ENCODE results near the gene CEP192. TPM values are rescaled to one million over a fixed set of nuclear protein-coding genes. Genes with fewer than 3 reads are reported as not detected.

CEP192 gene
- polyA plus RNA-seq, 1 donor (not counting 4 experiments of a cell fraction or from before 2014, with no cell fraction given), result 16.6 TPM

DNA sequence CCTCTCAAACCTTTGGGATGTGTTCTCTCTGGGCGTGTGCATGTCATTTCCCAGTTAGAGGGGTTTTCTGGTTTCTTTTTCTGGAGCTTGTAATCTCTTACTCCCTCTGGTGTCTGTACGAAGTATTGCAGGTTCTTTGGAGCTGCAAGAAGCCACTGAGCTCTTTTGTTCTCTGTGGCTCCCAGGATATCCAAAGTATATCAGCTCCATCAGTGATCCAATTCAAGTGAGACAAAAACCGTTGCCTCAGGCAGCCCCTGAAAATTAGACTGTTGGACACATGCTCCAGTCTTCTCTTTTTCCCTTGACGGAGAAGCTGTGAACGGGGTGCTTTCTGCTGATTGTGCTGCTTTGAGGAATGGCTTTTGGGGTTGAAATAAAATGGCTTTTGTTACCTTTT is 168.4 kb downstream of the CEP192 start:
- H3K27ac ChIP-seq (ENCODE audit: control insufficient read depth, insufficient read depth, low read length), result no peak overlapping the region
- no peak overlapping the region for H3K4me3 ChIP-seq (ENCODE audit: control insufficient read depth in 2 of 3, extremely low read depth in 1 of 3, insufficient read depth in 2 of 3, low read depth in 1 of 3, low read length in 3 of 3)
- H3K9me3 ChIP-seq (ENCODE audit: control insufficient read depth, low read depth, low read length), result no peaks in the 10 kb centered on the region
- TF ChIP-seq EZH2 (IDR thresholded peaks at IDR 0.05; ENCODE audit: low read length), result no peak
- TF ChIP-seq, protein P1, sequence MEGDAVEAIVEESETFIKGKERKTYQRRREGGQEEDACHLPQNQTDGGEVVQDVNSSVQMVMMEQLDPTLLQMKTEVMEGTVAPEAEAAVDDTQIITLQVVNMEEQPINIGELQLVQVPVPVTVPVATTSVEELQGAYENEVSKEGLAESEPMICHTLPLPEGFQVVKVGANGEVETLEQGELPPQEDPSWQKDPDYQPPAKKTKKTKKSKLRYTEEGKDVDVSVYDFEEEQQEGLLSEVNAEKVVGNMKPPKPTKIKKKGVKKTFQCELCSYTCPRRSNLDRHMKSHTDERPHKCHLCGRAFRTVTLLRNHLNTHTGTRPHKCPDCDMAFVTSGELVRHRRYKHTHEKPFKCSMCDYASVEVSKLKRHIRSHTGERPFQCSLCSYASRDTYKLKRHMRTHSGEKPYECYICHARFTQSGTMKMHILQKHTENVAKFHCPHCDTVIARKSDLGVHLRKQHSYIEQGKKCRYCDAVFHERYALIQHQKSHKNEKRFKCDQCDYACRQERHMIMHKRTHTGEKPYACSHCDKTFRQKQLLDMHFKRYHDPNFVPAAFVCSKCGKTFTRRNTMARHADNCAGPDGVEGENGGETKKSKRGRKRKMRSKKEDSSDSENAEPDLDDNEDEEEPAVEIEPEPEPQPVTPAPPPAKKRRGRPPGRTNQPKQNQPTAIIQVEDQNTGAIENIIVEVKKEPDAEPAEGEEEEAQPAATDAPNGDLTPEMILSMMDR (optimal IDR thresholded peaks at IDR 0.05 in 1 of 3, IDR thresholded peaks at IDR 0.05 in 1 of 3, conservative IDR thresholded peaks at IDR 0.05 in 1 of 3; ENCODE audit: extremely low read depth in 1 of 3, insufficient read depth in 2 of 3, low read length in 3 of 3), result peak; percentile 33 to 82 (median 75)
- DNase-seq (ENCODE audit: low read depth, low spot score) (peak; percentile 44), FAIRE-seq (peak; percentile 66)
- no peaks in the 10 kb centered on the region for H3K27me3 ChIP-seq (ENCODE audit: control insufficient read depth, extremely low read depth, insufficient read depth, low read length)
- dilution Hi-C loops (cut with MboI; ENCODE audit: extremely low pct_ligation_motif_present, low sequenced_read_pairs), result no loop called here
- no peak overlapping the region for H3K4me2 ChIP-seq (ENCODE audit: control insufficient read depth, extremely low read depth, insufficient read depth, low read depth, low read length)
- no peaks in the 10 kb centered on the region for H3K4me1 ChIP-seq (ENCODE audit: control insufficient read depth, extremely low read depth, insufficient read depth, low read length)
- H2AFZ ChIP-seq (ENCODE audit: control insufficient read depth, low read length), result no peak overlapping the region
- H4K20me1 ChIP-seq (ENCODE audit: control insufficient read depth, extremely low read depth, insufficient read depth, low read length), result no peaks in the 10 kb centered on the region
- no peaks in the 10 kb centered on the region for H3K36me3 ChIP-seq (ENCODE audit: control insufficient read depth in 2 of 2, extremely low read depth in 1 of 2, insufficient read depth in 2 of 2, low read length in 2 of 2)
- H3K9ac ChIP-seq (ENCODE audit: control insufficient read depth, extremely low read depth, insufficient read depth, low read length), result no peak overlapping the region
- no peaks in the 10 kb centered on the region for H3K9me1 ChIP-seq (ENCODE audit: control insufficient read depth, extremely low read depth, insufficient read depth, low read length)
- no peaks in the 10 kb centered on the region for H3K79me2 ChIP-seq (ENCODE audit: control insufficient read depth, insufficient read depth, low read length)

DNA sequence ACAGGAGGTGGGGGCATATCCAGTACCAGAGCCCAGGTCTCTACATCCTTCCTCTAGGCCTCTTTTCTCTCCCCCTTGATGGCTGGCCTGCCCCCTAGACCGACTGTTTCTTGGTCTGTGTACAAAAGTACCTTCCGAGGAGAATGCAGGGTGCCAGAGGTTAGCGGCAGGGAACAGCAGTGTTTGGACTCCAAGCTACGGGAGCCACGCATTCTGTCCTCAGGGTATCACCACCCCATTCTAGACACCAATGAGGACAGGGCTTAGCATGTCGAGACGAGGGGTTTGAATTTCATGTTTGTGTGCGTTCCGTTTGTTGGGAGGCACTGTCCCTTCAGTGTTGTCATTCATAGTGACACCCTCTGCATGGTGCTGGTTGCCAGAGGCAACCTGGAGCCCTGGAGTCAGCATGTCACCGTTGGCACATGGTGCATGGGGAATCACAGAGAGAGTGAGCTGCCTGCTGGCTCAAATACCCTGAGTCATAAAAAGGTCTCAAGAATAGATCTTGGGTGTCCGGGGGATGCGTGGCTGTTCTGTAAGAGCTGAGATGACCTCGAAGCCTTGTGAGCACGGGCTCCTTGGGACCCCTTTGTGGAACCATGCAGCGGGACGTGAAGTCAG is 170.2 kb downstream of the CEP192 start:
- no peaks in the 10 kb centered on the region for H3K9me3 ChIP-seq (ENCODE audit: control insufficient read depth, low read depth, low read length)
- no peak for TF ChIP-seq EZH2 (IDR thresholded peaks at IDR 0.05; ENCODE audit: low read length)
- TF ChIP-seq, protein P1 (optimal IDR thresholded peaks at IDR 0.05 in 1 of 3, IDR thresholded peaks at IDR 0.05 in 1 of 3, conservative IDR thresholded peaks at IDR 0.05 in 1 of 3; ENCODE audit: extremely low read depth in 1 of 3, insufficient read depth in 2 of 3, low read length in 3 of 3), result no peak
- H3K79me2 ChIP-seq (ENCODE audit: control insufficient read depth, insufficient read depth, low read length), result no peaks in the 10 kb centered on the region
- FAIRE-seq (no peak), DNase-seq (ENCODE audit: low read depth, low spot score) (no peak)
- no peak overlapping the region for H3K9ac ChIP-seq (ENCODE audit: control insufficient read depth, extremely low read depth, insufficient read depth, low read length)
- H4K20me1 ChIP-seq (ENCODE audit: control insufficient read depth, extremely low read depth, insufficient read depth, low read length), result no peaks in the 10 kb centered on the region
- no peak overlapping the region for H3K4me2 ChIP-seq (ENCODE audit: control insufficient read depth, extremely low read depth, insufficient read depth, low read depth, low read length)
- H3K27me3 ChIP-seq (ENCODE audit: control insufficient read depth, extremely low read depth, insufficient read depth, low read length), result no peaks in the 10 kb centered on the region
- H3K4me1 ChIP-seq (ENCODE audit: control insufficient read depth, extremely low read depth, insufficient read depth, low read length), result no peaks in the 10 kb centered on the region
- no peaks in the 10 kb centered on the region for H3K9me1 ChIP-seq (ENCODE audit: control insufficient read depth, extremely low read depth, insufficient read depth, low read length)
- no peak overlapping the region for H2AFZ ChIP-seq (ENCODE audit: control insufficient read depth, low read length)
- H3K27ac ChIP-seq (ENCODE audit: control insufficient read depth, insufficient read depth, low read length), result no peak overlapping the region
- no peaks in the 10 kb centered on the region for H3K36me3 ChIP-seq (ENCODE audit: control insufficient read depth in 2 of 2, extremely low read depth in 1 of 2, insufficient read depth in 2 of 2, low read length in 2 of 2)
- dilution Hi-C loops (cut with MboI; ENCODE audit: extremely low pct_ligation_motif_present, low sequenced_read_pairs), result no loop called here
- H3K4me3 ChIP-seq (ENCODE audit: control insufficient read depth in 2 of 3, extremely low read depth in 1 of 3, insufficient read depth in 2 of 3, low read depth in 1 of 3, low read length in 3 of 3), result no peak overlapping the region

Measured in keratinocyte (primary cell).